Small intestine (tissue), 7 donors: ENCODE measurements around the gene LZTS3. TPM values are rescaled to one million over a fixed set of nuclear protein-coding genes. Genes with fewer than 3 reads are reported as not detected.
A peak's percentile ranks its signal among the peaks of the same experiment; 100 is the strongest.

Source experiments
- DNase-seq, 2 donors: peaks; one replicate each; pipeline versions ENCODE4 v3.0.0 to v3.0.0-alpha.2; 2013
- FAIRE-seq: peaks from 2 replicates; lab custom pipeline; 2012; peaks lifted over from hg19 to GRCh38; lab: Jason Lieb, UNC
- H3K27ac ChIP-seq, 3 donors: one replicate each; pipeline ENCODE4 v1.5.1; 2013; ENCODE audit warnings: low read length in 2 of 3, mild to moderate bottlenecking in 2 of 3, control low read depth in 1 of 3, inconsistent platforms in 1 of 3, low read depth in 1 of 3, moderate library complexity in 1 of 3
- H3K27me3 ChIP-seq, 3 donors: one replicate each; pipeline ENCODE4 v1.6.1; 2013; ENCODE audit warnings: low read length in 3 of 3, inconsistent platforms in 1 of 3; ENCODE audit not compliant: control insufficient read depth in 3 of 3, insufficient read depth in 3 of 3
- H3K36me3 ChIP-seq, 3 donors: one replicate each; pipeline ENCODE4 v1.6.1; 2013; ENCODE audit warnings: low read length in 3 of 3, inconsistent platforms in 1 of 3, low read depth in 1 of 3, mild to moderate bottlenecking in 1 of 3, moderate library complexity in 1 of 3; ENCODE audit not compliant: control insufficient read depth in 3 of 3, insufficient read depth in 2 of 3
- H3K4me1 ChIP-seq, 3 donors: one replicate each; pipeline ENCODE4 v1.6.1; 2013; ENCODE audit warnings: low read length in 2 of 3, inconsistent platforms in 1 of 3, low read depth in 1 of 3, mild to moderate bottlenecking in 1 of 3, moderate library complexity in 1 of 3; ENCODE audit not compliant: control insufficient read depth in 3 of 3, insufficient read depth in 2 of 3
- H3K4me3 ChIP-seq, 3 donors: one replicate each; pipeline ENCODE4 v1.5.1; 2013; ENCODE audit warnings: low read length in 3 of 3, control low read depth in 1 of 3, inconsistent platforms in 1 of 3, low read depth in 1 of 3, mild to moderate bottlenecking in 1 of 3, moderate library complexity in 1 of 3
- H3K9me3 ChIP-seq, 2 donors: one replicate each; pipeline ENCODE4 v1.6.1; 2013; ENCODE audit warnings: low read depth in 1 of 2, low read length in 1 of 2; ENCODE audit not compliant: control insufficient read depth in 2 of 2, insufficient read depth in 1 of 2
- WGBS, 3 donors: extraction: QIAGEN DNeasy Blood & Tissue Kit; methylation state at CpG; one replicate each; pipeline ENCODE4 v1.1.7; 2013; 5-methylcytosine and 5-hydroxymethylcytosine counted together
- polyA plus RNA-seq, 4 donors: library from polyadenylated mRNA; stranded (reverse) in 3 of 4; unstranded in 1 of 4; fragments of 200-250 nt in 3 of 4; fragments of 120-200 nt in 1 of 4; gene quantifications; one replicate each; pipeline versions ENCODE4 v1.2.1 to v1.2.3, GENCODE V29; 2013
- donor health status: healthy with polysubstance abuse.
- donor health status: control.
- donor health status: control.
- donor health status: Bipolar disorder and iron deficiency.
- donor health status: healthy.

The LZTS3 gene
- polyA plus RNA-seq, 4 donors, result 7.3 to 19.9 (median 13.1) TPM

- 0 to 1% (median 1%) methylated on average over 66 to 84 of the region's 84 CpGs for WGBS, 3 donors
- Histone ChIP-seq H3K36me3 (peaks cover 0 to 4% (median 0%) of the 10 kb centered on the region in 3 donors), H3K9me3 (no peaks in the 10 kb centered on the region), H3K4me3 (peak overlapping the region; percentile 75 to 99 (median 79)), H3K4me1 (peaks cover 0 to 18% (median 0%) of the 10 kb centered on the region in 3 donors), H3K27ac (peak overlapping the region; percentile 77 to 96 (median 88)), H3K27me3 (peaks cover 0 to 14% (median 2%) of the 10 kb centered on the region in 3 donors)
- no peak for FAIRE-seq
- DNase-seq, result peak; percentile 86 to 95
Observed at GRCh38 chr20:3173610-3174441, 477 bp upstream of the LZTS3 start.

GRCh38 chr20:3172126-3172932, 1.0 kb downstream of the LZTS3 start:
- H3K9me3 ChIP-seq, result no peaks in the 10 kb centered on the region
- no peak for FAIRE-seq
- peaks cover 0 to 22% (median 0%) of the 10 kb centered on the region in 3 donors for H3K4me1 ChIP-seq
- H3K27ac ChIP-seq, result no peak overlapping the region
- DNase-seq, result no peak
- peaks cover 0 to 14% (median 2%) of the 10 kb centered on the region in 3 donors for H3K27me3 ChIP-seq
- H3K4me3 ChIP-seq, result peak overlapping the region in 2 of 3 donors; percentile 75 to 99
- 32 to 38% (median 36%) methylated on average over 5 of the region's 5 CpGs for WGBS, 3 donors
- peaks cover 0 to 4% (median 0%) of the 10 kb centered on the region in 3 donors for H3K36me3 ChIP-seq

GRCh38 chr20:3171391-3172125, 1.8 kb downstream of the LZTS3 start:
- 80 to 85% (median 82%) methylated on average over 14 of the region's 14 CpGs for WGBS, 3 donors
- H3K36me3 ChIP-seq, result peaks cover 0 to 4% (median 0%) of the 10 kb centered on the region in 3 donors
- DNase-seq, result no peak
- no peak for FAIRE-seq
- H3K4me3 ChIP-seq, result no peak overlapping the region
- no peak overlapping the region for H3K27ac ChIP-seq
- H3K4me1 ChIP-seq, result peaks cover 0 to 22% (median 0%) of the 10 kb centered on the region in 3 donors
- H3K9me3 ChIP-seq, result no peaks in the 10 kb centered on the region
- H3K27me3 ChIP-seq, result peaks cover 0 to 14% (median 2%) of the 10 kb centered on the region in 3 donors

- DNase-seq (no peak), FAIRE-seq (no peak)
- Histone ChIP-seq H3K27me3 (peaks cover 0 to 10% (median 0%) of the 10 kb centered on the region in 3 donors), H3K9me3 (no peaks in the 10 kb centered on the region), H3K36me3 (peaks cover 0 to 12% (median 0%) of the 10 kb centered on the region in 3 donors), H3K4me3 (no peak overlapping the region), H3K4me1 (peaks cover 0 to 18% (median 1%) of the 10 kb centered on the region in 3 donors), H3K27ac (peak overlapping the region in 2 of 3 donors; percentile 36 to 45)
- 47 to 78% (median 61%) methylated on average over 7 of the region's 7 CpGs for WGBS, 3 donors
Observed at GRCh38 chr20:3168829-3169590, 4.3 kb downstream of the LZTS3 start.

GRCh38 chr20:3168079-3168828, 5.1 kb downstream of the LZTS3 start:
- Histone ChIP-seq H3K4me3 (peak overlapping the region in 2 of 3 donors; percentile 43 to 55), H3K36me3 (peaks cover 0 to 16% (median 0%) of the 10 kb centered on the region in 3 donors), H3K9me3 (no peaks in the 10 kb centered on the region), H3K27ac (peak overlapping the region in 2 of 3 donors; percentile 38 to 48), H3K27me3 (peaks cover 0 to 6% (median 0%) of the 10 kb centered on the region in 3 donors), H3K4me1 (peaks cover 0 to 18% (median 1%) of the 10 kb centered on the region in 3 donors)
- FAIRE-seq (no peak), DNase-seq (peak; percentile 90 to 94)
- 7 to 31% (median 19%) methylated on average over 18 to 39 of the region's 39 CpGs for WGBS, 3 donors

GRCh38 chr20:3167738-3168078, 5.6 kb downstream of the LZTS3 start:
- Histone ChIP-seq H3K4me1 (peaks cover 0 to 17% (median 1%) of the 10 kb centered on the region in 3 donors), H3K27ac (peak overlapping the region in 2 of 3 donors; percentile 38 to 48), H3K27me3 (peaks cover 0 to 6% (median 0%) of the 10 kb centered on the region in 3 donors), H3K36me3 (peaks cover 0 to 16% (median 0%) of the 10 kb centered on the region in 3 donors), H3K9me3 (no peaks in the 10 kb centered on the region), H3K4me3 (peak overlapping the region in 2 of 3 donors; percentile 43 to 55)
- 13 to 51% (median 28%) methylated on average over 11 to 25 of the region's 25 CpGs for WGBS, 3 donors
- DNase-seq (no peak), FAIRE-seq (no peak)

GRCh38 chr20:3166913-3167342, 6.4 kb downstream of the LZTS3 start:
- no peak overlapping the region for H3K27ac ChIP-seq
- no peak for FAIRE-seq
- H3K4me1 ChIP-seq, result peaks cover 0 to 10% (median 1%) of the 10 kb centered on the region in 3 donors
- H3K36me3 ChIP-seq, result peaks cover 0 to 16% (median 0%) of the 10 kb centered on the region in 3 donors
- no peaks in the 10 kb centered on the region for H3K9me3 ChIP-seq
- no peaks in the 10 kb centered on the region for H3K27me3 ChIP-seq
- H3K4me3 ChIP-seq, result no peak overlapping the region
- WGBS, 3 donors, result 92 to 97% (median 95%) methylated on average over 9 to 16 of the region's 16 CpGs
- no peak for DNase-seq
